Vagina (tissue), 2 donors: ENCODE measurements around the gene ADD1.

Experiments
- CTCF ChIP-seq, 3 experiments: fragments of 450-650 bp in 2 of 3; fragments of 200-600 bp in 1 of 3; sonication (generic) in 1 of 3; IDR thresholded peaks; one replicate each; pipeline ENCODE4 v1.5.1; 2017 to 2019; ENCODE audit warnings: antibody characterized with exemption in 3 of 3, mild to moderate bottlenecking in 2 of 3, moderate library complexity in 2 of 3
- POLR2A ChIP-seq, 2 donors: fragments of 450-650 bp; IDR thresholded peaks; one replicate each; pipeline ENCODE4 v1.6.1; 2017; ENCODE audit warnings: antibody characterized with exemption in 2 of 2, mild to moderate bottlenecking in 2 of 2, moderate library complexity in 2 of 2
- POLR2AphosphoS5 ChIP-seq, 2 donors: sonication (generic); formaldehyde crosslinking; IDR thresholded peaks; one replicate each; pipeline ENCODE4 v1.9.0; 2017; ENCODE audit warnings: antibody characterized with exemption in 2 of 2, mild to moderate bottlenecking in 2 of 2, low read depth in 1 of 2; ENCODE audit not compliant: insufficient read depth in 1 of 2

DNA sequence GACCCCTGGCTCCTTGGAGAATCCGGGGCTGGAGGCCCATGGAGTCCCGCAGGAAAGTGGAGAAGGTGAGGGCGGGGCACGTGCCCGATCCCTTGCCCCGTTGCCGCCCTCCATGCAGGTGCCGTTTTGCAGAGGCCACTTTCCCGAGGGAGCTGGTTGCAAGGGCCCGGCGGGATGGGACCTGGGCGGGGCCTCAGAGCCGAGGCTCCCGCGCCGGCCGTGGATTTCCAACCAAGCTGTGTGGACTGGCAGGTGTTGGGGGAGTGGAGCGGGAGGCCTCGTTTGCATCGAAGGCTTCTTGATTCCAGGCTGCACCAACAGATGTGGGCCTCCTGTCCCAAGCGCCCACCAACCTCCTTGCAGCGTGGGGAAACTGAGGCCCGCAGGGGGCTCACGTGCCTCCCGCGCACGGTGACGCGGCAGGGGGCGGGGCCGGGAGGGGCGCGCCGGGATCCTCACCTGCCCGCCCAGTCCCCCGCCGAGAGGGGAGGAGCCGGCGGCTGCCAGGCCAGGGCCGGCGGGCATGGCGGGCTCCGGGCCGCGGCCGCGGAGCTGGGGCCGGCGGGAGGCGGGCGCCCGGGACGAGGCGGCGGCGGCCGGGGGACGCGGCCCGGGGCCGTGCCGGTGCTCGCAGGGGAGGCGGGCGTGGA is 25.8 kb upstream of the ADD1 start:
- TF ChIP-seq CTCF (IDR thresholded peaks at IDR 0.05): no peak
- TF ChIP-seq POLR2A (IDR thresholded peaks at IDR 0.05): no peak
- no peak for TF ChIP-seq POLR2AphosphoS5 (IDR thresholded peaks at IDR 0.05; ENCODE audit: insufficient read depth in 1 of 2, low read depth in 1 of 2)
